Endothelial cell of umbilical vein (primary cell): Measurements from ENCODE around the gene FLG2. TPM values are rescaled to one million over a fixed set of nuclear protein-coding genes. Genes with fewer than 3 reads are reported as not detected.

Experiments
- BruUV-seq: library from RNA; stranded (reverse); fragments of 400-500 nt; replicated peaks from 2 replicates; lab custom pipeline; 2021; lab: Mats Ljungman, UMichigan
- CTCF ChIA-PET: fragments of 300-600, 350-600 bp; sonication (Branson Sonifier 250); formaldehyde crosslinking; loops from one replicate; lab custom pipeline; 2021; ENCODE audit warnings: antibody characterized with exemption, inconsistent platforms; lab: Charles Lee
- POLR2A ChIA-PET: fragments of 300-600, 350-600 bp; sonication (Branson Sonifier 250); formaldehyde crosslinking; loops from one replicate; lab custom pipeline; 2021; ENCODE audit warnings: antibody characterized with exemption, inconsistent platforms; lab: Charles Lee
- DNase-seq: peaks from one replicate; pipeline ENCODE4 v3.0.0-alpha.2; 2011; ENCODE audit warnings: low read depth, low spot score
- FAIRE-seq: peaks from 2 replicates; lab custom pipeline; 2011; peaks lifted over from hg19 to GRCh38; lab: Jason Lieb, UNC
- H2AFZ ChIP-seq: 2 replicates; pipeline ENCODE4 v1.6.0; 2012; ENCODE audit warnings: low read depth, low read length, control low read depth, inconsistent platforms
- H3K27ac ChIP-seq: 2 replicates; pipeline ENCODE4 v1.5.1; 2011; ENCODE audit warnings: low read depth, mild to moderate bottlenecking, control low read depth, low read length, moderate library complexity; ENCODE audit not compliant: insufficient read depth
- H3K27me3 ChIP-seq, 2 experiments: 2 replicates each; pipeline versions ENCODE4 v1.6.0 to v1.6.1; 2011; ENCODE audit warnings: low read length in 2 of 2, mixed read lengths in 1 of 2; ENCODE audit not compliant: control insufficient read depth in 2 of 2, insufficient read depth in 2 of 2
- H3K36me3 ChIP-seq, 2 experiments: 2 replicates in 1 of 2; 3 replicates in 1 of 2; pipeline ENCODE4 v1.5.1; 2011; ENCODE audit warnings: low read length in 2 of 2, mild to moderate bottlenecking in 1 of 2, moderate library complexity in 1 of 2; ENCODE audit not compliant: control insufficient read depth in 2 of 2, insufficient read depth in 2 of 2; ENCODE audit errors: extremely low read depth in 1 of 2
- H3K4me1 ChIP-seq: 3 replicates; pipeline ENCODE4 v1.5.1; 2011; ENCODE audit warnings: mild to moderate bottlenecking, low read length; ENCODE audit not compliant: control insufficient read depth, insufficient read depth; ENCODE audit errors: extremely low read depth
- H3K4me2 ChIP-seq: 2 replicates; pipeline ENCODE4 v1.6.1; 2011; ENCODE audit warnings: low read length, control low read depth, mixed read lengths; ENCODE audit not compliant: insufficient read depth
- H3K4me3 ChIP-seq, 3 experiments: fragments of 200-600 bp in 1 of 3; sonication (generic), shearing (Covaris generic) in 1 of 3; replicated peaks in 1 of 3; 2 replicates each; pipeline ENCODE4 v1.5.1; 2011 to 2016; ENCODE audit warnings: control low read depth in 3 of 3, low read length in 3 of 3, mild to moderate bottlenecking in 2 of 3, inconsistent platforms in 1 of 3, low read depth in 1 of 3, moderate library complexity in 1 of 3; ENCODE audit not compliant: insufficient read depth in 1 of 3
- H3K79me2 ChIP-seq: 2 replicates; pipeline ENCODE4 v1.6.0; 2012; ENCODE audit warnings: low read length, inconsistent platforms; ENCODE audit not compliant: control insufficient read depth, insufficient read depth
- H3K9ac ChIP-seq: replicated peaks from 2 replicates; pipeline ENCODE3; 2011; ENCODE audit warnings: low read length, control low read depth; ENCODE audit not compliant: insufficient read depth; ENCODE audit errors: extremely low read depth
- H3K9me1 ChIP-seq: replicated peaks from 3 replicates; pipeline ENCODE4 v1.6.0; 2011; ENCODE audit warnings: mild to moderate bottlenecking, low read length; ENCODE audit not compliant: control insufficient read depth, insufficient read depth; ENCODE audit errors: extremely low read depth
- H3K9me3 ChIP-seq: replicated peaks from 2 replicates; pipeline ENCODE4 v1.5.1; 2012; ENCODE audit warnings: low read length, inconsistent platforms; ENCODE audit not compliant: control insufficient read depth, insufficient read depth
- H4K20me1 ChIP-seq: replicated peaks from 2 replicates; pipeline ENCODE3; 2011; ENCODE audit warnings: mild to moderate bottlenecking, low read length; ENCODE audit not compliant: control insufficient read depth, insufficient read depth; ENCODE audit errors: extremely low read depth
- EZH2 ChIP-seq: IDR thresholded peaks from 2 replicates; pipeline ENCODE4 v1.6.1; 2012; ENCODE audit warnings: borderline replicate concordance, low read depth, mild to moderate bottlenecking, moderate library complexity, low read length, inconsistent platforms; ENCODE audit not compliant: severe bottlenecking
- FOS ChIP-seq: IDR thresholded peaks from 2 replicates; pipeline ENCODE4 v1.6.1; 2011; ENCODE audit warnings: mild to moderate bottlenecking, low read length, moderate library complexity, borderline replicate concordance; ENCODE audit not compliant: insufficient read depth
- GATA2 ChIP-seq: IDR thresholded peaks from 2 replicates; pipeline ENCODE4 v1.7.0; 2011; ENCODE audit warnings: low read depth, mild to moderate bottlenecking, moderate library complexity, mixed read lengths, low read length; ENCODE audit not compliant: insufficient read length, insufficient read depth
- JUN ChIP-seq: IDR thresholded peaks from 2 replicates; pipeline ENCODE4 v1.6.1; 2011; ENCODE audit warnings: borderline replicate concordance, low read depth; ENCODE audit not compliant: insufficient read length, insufficient read depth
- MAX ChIP-seq: IDR thresholded peaks from 2 replicates; pipeline ENCODE4 v1.6.1; 2011; ENCODE audit not compliant: insufficient read depth, insufficient read length
- MYC ChIP-seq: IDR thresholded peaks from one replicate; pipeline ENCODE4 v1.6.1; 2011; ENCODE audit warnings: mild to moderate bottlenecking, low read depth, low read length
- POLR2A ChIP-seq: IDR thresholded peaks from 2 replicates; pipeline ENCODE4 v1.6.1; 2012; ENCODE audit warnings: low read depth, mild to moderate bottlenecking, control low read depth, low read length
- POLR2AphosphoS5 ChIP-seq: IDR thresholded peaks from 2 replicates; pipeline ENCODE4 v1.6.1; 2012; ENCODE audit warnings: low read depth, mild to moderate bottlenecking, control low read depth, low read length, moderate library complexity; ENCODE audit not compliant: insufficient read depth
- dilution Hi-C: fragments of 300-500 bp; cut with MboI; formaldehyde crosslinking; loops from one replicate; pipeline ENCODE4 v1.15.0; 2019; ENCODE audit warnings: low sequenced_read_pairs; ENCODE audit not compliant: extremely low pct_ligation_motif_present
- intact Hi-C: fragments of 100-400 bp; cut with micrococcal nuclease; formaldehyde crosslinking; loops from one replicate; pipeline ENCODE4 v1.10.0; 2022
- polyA plus RNA-seq, 4 experiments: library from polyadenylated mRNA; depleted of rRNA in 3 of 4; stranded (reverse) in 3 of 4; unstranded in 1 of 4; fragments of >200 nt; gene quantifications; 2 replicates each; pipeline versions ENCODE4 v1.2.1 to v1.2.3, GENCODE V29; 2011 to 2012; ENCODE audit warnings: missing spikeins in 1 of 4
- total RNA-seq: library from RNA; stranded (reverse); gene quantifications from 2 replicates; pipeline ENCODE4 v1.2.3, GENCODE V29; 2021

FLG2 gene
- total and polyA plus RNA-seq, 2 donors (not counting 3 experiments of a cell fraction or from before 2014, with no cell fraction given), result not detected

GRCh38 chr1:152386940-152387339, 27.1 kb upstream of the FLG2 start:
- ChIA-PET CTCF (interaction anchor here (0.8 to 1.3 kb wide), 3 partner anchors 9 to 71 kb away, joined by 3 to 4 read pairs (median 3); no protein-coding TSS in a partner anchor), POLR2A (no interaction called here)
- no peak overlapping the region for H3K4me3 ChIP-seq
- no peaks in the 10 kb centered on the region for H3K4me1 ChIP-seq
- no peaks in the 10 kb centered on the region for H3K9me1 ChIP-seq
- intact Hi-C loops (no loop called here), dilution Hi-C loops (no loop called here)
- H3K9ac ChIP-seq, result no peak overlapping the region
- H3K27me3 ChIP-seq, result peaks cover 0 to 3% of the 10 kb centered on the region in 2 experiments
- no TSS peak for BruUV-seq
- H3K9me3 ChIP-seq, result no peaks in the 10 kb centered on the region
- FAIRE-seq, result no peak
- TF ChIP-seq MYC, result no peak
- no peak for TF ChIP-seq MAX
- TF ChIP-seq FOS, result no peak
- no peak for TF ChIP-seq POLR2A
- no peak for TF ChIP-seq EZH2
- no peaks in the 10 kb centered on the region for H3K79me2 ChIP-seq
- no peaks in the 10 kb centered on the region for H4K20me1 ChIP-seq
- no peak overlapping the region for H3K4me2 ChIP-seq
- H3K27ac ChIP-seq, result no peak overlapping the region
- DNase-seq, result no peak
- H2AFZ ChIP-seq, result no peak overlapping the region
- no peaks in the 10 kb centered on the region for H3K36me3 ChIP-seq

GRCh38 chr1:152380932-152381331, 21.1 kb upstream of the FLG2 start:
- H4K20me1 ChIP-seq, result no peaks in the 10 kb centered on the region
- no peaks in the 10 kb centered on the region for H3K36me3 ChIP-seq
- no peak for TF ChIP-seq POLR2AphosphoS5
- TF ChIP-seq MYC, result no peak
- TF ChIP-seq FOS, result no peak
- no peak for TF ChIP-seq EZH2
- no peak for TF ChIP-seq JUN
- no peak for TF ChIP-seq MAX
- TF ChIP-seq GATA2, result no peak
- TF ChIP-seq POLR2A, result no peak
- intact Hi-C loops (no loop called here), dilution Hi-C loops (no loop called here)
- H3K9ac ChIP-seq, result no peak overlapping the region
- ChIA-PET CTCF (no interaction called here), POLR2A (no interaction called here)
- no peaks in the 10 kb centered on the region for H3K9me3 ChIP-seq
- no peak overlapping the region for H3K4me3 ChIP-seq
- H3K27me3 ChIP-seq, result no peaks in the 10 kb centered on the region
- DNase-seq (no peak), FAIRE-seq (no peak)
- H3K4me1 ChIP-seq, result no peaks in the 10 kb centered on the region
- no peak overlapping the region for H2AFZ ChIP-seq
- H3K27ac ChIP-seq, result no peak overlapping the region
- H3K79me2 ChIP-seq, result no peaks in the 10 kb centered on the region
- H3K9me1 ChIP-seq, result no peaks in the 10 kb centered on the region
- H3K4me2 ChIP-seq, result no peak overlapping the region
- BruUV-seq, result no TSS peak
